A172 (cell line): ENCODE data around the gene RND2. TPM values are rescaled to one million over a fixed set of nuclear protein-coding genes. Genes with fewer than 3 reads are reported as not detected.

ENCODE experiments used
- DNase-seq: peaks from one replicate; pipeline ENCODE4 v3.0.0-alpha.2; 2015; ENCODE audit warnings: low spot score
- total RNA-seq: library from RNA; depleted of rRNA; stranded (reverse); fragments of >200 nt; shearing (Covaris generic); gene quantifications from 2 replicates; pipeline ENCODE4 v1.2.3, GENCODE V29; 2014; rRNA removed

RND2 gene
- total RNA-seq, 1 experiment from 2014 or later = not detected

DNA sequence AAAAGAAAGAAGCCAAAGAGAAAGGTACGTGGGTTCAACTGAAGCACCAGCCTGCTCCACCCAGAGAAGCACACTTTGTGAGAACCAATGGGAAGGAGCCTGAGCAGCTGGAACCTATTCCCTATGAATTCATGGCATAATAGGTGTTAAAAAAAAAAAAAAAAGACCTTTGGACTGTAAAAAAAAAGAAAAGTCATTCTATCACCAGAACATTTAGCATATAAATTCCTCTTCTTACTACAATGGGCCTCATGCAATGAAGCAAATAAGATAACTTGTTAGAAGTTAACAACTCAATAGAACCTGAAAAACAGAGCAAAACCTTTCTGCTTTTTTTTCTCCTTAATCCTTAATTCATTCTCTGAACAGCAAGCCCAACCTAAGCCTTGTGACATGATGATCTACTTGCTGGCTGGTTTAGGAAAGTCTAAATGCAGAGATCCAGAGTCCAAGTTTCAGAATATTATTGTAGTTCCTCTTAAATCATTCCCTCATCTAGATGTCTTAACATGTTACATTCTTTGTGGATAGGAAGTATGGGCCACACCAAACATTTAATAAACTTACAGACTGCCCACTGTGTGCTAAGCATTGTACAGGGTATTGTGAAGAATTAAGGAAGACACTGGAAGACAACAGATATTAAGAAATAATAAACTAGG lies 54.7 kb downstream of the RND2 start:
- DNase-seq = no peak

Other genes starting within 250 kb of the RND2 start
- 0.34 and 0.50 TPM in 2 replicates for gene WNK4, start 244.6 kb upstream of the RND2 start, total RNA-seq
- gene COA3, start 226.5 kb upstream of the RND2 start, total RNA-seq = 112 and 122 TPM in 2 replicates
- gene CNTD1, start 226.4 kb upstream of the RND2 start, total RNA-seq = 0.03 and 0.29 TPM in 2 replicates
- gene BECN1, start 200.9 kb upstream of the RND2 start, total RNA-seq = 113 and 134 TPM in 2 replicates
- 185 and 217 TPM in 2 replicates for gene PSME3, start 191.8 kb upstream of the RND2 start, total RNA-seq
- gene AOC2, start 180.7 kb upstream of the RND2 start, total RNA-seq = 0.10 TPM in 1 of 2 replicates, not detected in the other
- gene AOC3, start 174.0 kb upstream of the RND2 start, total RNA-seq = 0.09 and 0.41 TPM in 2 replicates
- gene G6PC1, start 124.4 kb upstream of the RND2 start, total RNA-seq = not detected in 2 replicates
- gene AARSD1, start 60.8 kb upstream of the RND2 start, total RNA-seq = 37.4 and 42.1 TPM in 2 replicates
- gene PTGES3L, start 45.2 kb upstream of the RND2 start, total RNA-seq = 0.41 and 0.43 TPM in 2 replicates
- 7.4 and 8.5 TPM in 2 replicates for gene RUNDC1, start 44.7 kb upstream of the RND2 start, total RNA-seq
- gene RPL27, start 26.8 kb upstream of the RND2 start, total RNA-seq = 1,148 and 1,169 TPM in 2 replicates
- gene IFI35, start 18.4 kb upstream of the RND2 start, total RNA-seq = 79.5 and 84.2 TPM in 2 replicates
- 362 and 414 TPM in 2 replicates for gene VAT1, start 2.8 kb upstream of the RND2 start, total RNA-seq
- gene BRCA1, start 100.1 kb downstream of the RND2 start, total RNA-seq = 46.0 and 51.1 TPM in 2 replicates
- gene NBR1, start 146.0 kb downstream of the RND2 start, total RNA-seq = 81.9 and 93.0 TPM in 2 replicates
- gene TMEM106A, start 186.6 kb downstream of the RND2 start, total RNA-seq = 4.9 and 5.3 TPM in 2 replicates
- not detected in 2 replicates for gene CCDC200, start 203.4 kb downstream of the RND2 start, total RNA-seq
- gene RNU2-1, start 208.7 kb downstream of the RND2 start, total RNA-seq = not detected in 2 replicates